ENCODE data around the gene RAB43.

Gene RAB43

GRCh38 chr3:129047553-129047839 is 74.1 kb downstream of the RAB43 start:
- ChIA-PET CTCF (interaction anchor here (3.1 kb wide), 1 partner anchor 16 kb away, joined by 8 read pairs; no protein-coding TSS in a partner anchor), POLR2A (no interaction called here)
- no peak overlapping the region for H3K27ac ChIP-seq (ENCODE audit: insufficient read depth in 1 of 2, low read depth in 1 of 2, low read length in 2 of 2, poor library complexity in 1 of 2, severe bottlenecking in 2 of 2)
- peaks cover 0 to 9% (median 0%) of the 10 kb centered on the region in 5 experiments for H3K27me3 ChIP-seq (replicated peaks in 2 of 5; ENCODE audit: control insufficient read depth in 4 of 5, insufficient read depth in 5 of 5, low read length in 4 of 5)
- H3K36me3 ChIP-seq (ENCODE audit: control insufficient read depth in 4 of 4, insufficient read depth in 4 of 4, low read length in 3 of 4), result no peaks in the 10 kb centered on the region
- H3K9me3 ChIP-seq (ENCODE audit: control extremely low read depth in 1 of 5, control insufficient read depth in 4 of 5, insufficient read depth in 2 of 5, low read depth in 1 of 5, low read length in 4 of 5), result peaks cover 0 to 8% (median 0%) of the 10 kb centered on the region in 5 experiments
- no peak overlapping the region for H3K4me3 ChIP-seq (ENCODE audit: control insufficient read depth in 1 of 7, extremely low read depth in 1 of 7, insufficient read depth in 4 of 7, low read depth in 2 of 7, low read length in 6 of 7)
- WGBS (ENCODE audit: insufficient coverage), result 98% methylated on average over 6 of the region's 6 CpGs
- peaks cover 0 to 14% (median 6%) of the 10 kb centered on the region in 4 experiments for H3K4me1 ChIP-seq (ENCODE audit: control extremely low read depth in 1 of 4, control insufficient read depth in 4 of 4, insufficient read depth in 4 of 4, low read length in 3 of 4)
- DNase-seq, result no peak

- H3K4me1 ChIP-seq (ENCODE audit: control extremely low read depth in 1 of 4, control insufficient read depth in 4 of 4, insufficient read depth in 4 of 4, low read length in 3 of 4), result peaks cover 0 to 14% (median 6%) of the 10 kb centered on the region in 4 experiments
- peaks cover 0 to 8% (median 0%) of the 10 kb centered on the region in 5 experiments for H3K9me3 ChIP-seq (ENCODE audit: control extremely low read depth in 1 of 5, control insufficient read depth in 4 of 5, insufficient read depth in 2 of 5, low read depth in 1 of 5, low read length in 4 of 5)
- peaks cover 0 to 9% (median 0%) of the 10 kb centered on the region in 5 experiments for H3K27me3 ChIP-seq (replicated peaks in 2 of 5; ENCODE audit: control insufficient read depth in 4 of 5, insufficient read depth in 5 of 5, low read length in 4 of 5)
- H3K4me3 ChIP-seq (ENCODE audit: control insufficient read depth in 1 of 7, extremely low read depth in 1 of 7, insufficient read depth in 4 of 7, low read depth in 2 of 7, low read length in 6 of 7), result peak overlapping the region in 1 of 7 experiments; percentile 64
- DNase-seq, result no peak
- no peak overlapping the region for H3K27ac ChIP-seq (ENCODE audit: insufficient read depth in 1 of 2, low read depth in 1 of 2, low read length in 2 of 2, poor library complexity in 1 of 2, severe bottlenecking in 2 of 2)
- no peaks in the 10 kb centered on the region for H3K36me3 ChIP-seq (ENCODE audit: control insufficient read depth in 4 of 4, insufficient read depth in 4 of 4, low read length in 3 of 4)
- 95% methylated on average over 38 of the region's 46 CpGs for whole genome bisulfite sequencing (ENCODE audit: insufficient coverage)
- CTCF ChIA-PET, result interaction anchor here (0.8 to 3.1 kb wide), 8 partner anchors 13 to 99 kb away, joined by 3 to 9 read pairs (median 4); no protein-coding TSS in a partner anchor
- POLR2A ChIA-PET, result no interaction called here
Measured at GRCh38 chr3:129046732-129047552, 74.7 kb downstream of the RAB43 start.

- no peaks in the 10 kb centered on the region for H3K36me3 ChIP-seq (ENCODE audit: control insufficient read depth in 4 of 4, insufficient read depth in 4 of 4, low read length in 3 of 4)
- peak overlapping the region in 6 of 7 experiments; percentile 12 to 73 (median 60) for H3K4me3 ChIP-seq (ENCODE audit: control insufficient read depth in 1 of 7, extremely low read depth in 1 of 7, insufficient read depth in 4 of 7, low read depth in 2 of 7, low read length in 6 of 7)
- 32% methylated on average over 63 of the region's 67 CpGs for WGBS (ENCODE audit: insufficient coverage)
- ChIA-PET CTCF (interaction anchor here (0.8 to 3.1 kb wide), 8 partner anchors 12 to 100 kb away, joined by 3 to 9 read pairs (median 4); no protein-coding TSS in a partner anchor), POLR2A (no interaction called here)
- H3K27ac ChIP-seq (ENCODE audit: insufficient read depth in 1 of 2, low read depth in 1 of 2, low read length in 2 of 2, poor library complexity in 1 of 2, severe bottlenecking in 2 of 2), result no peak overlapping the region
- peak in 2 of 3 donors; percentile 24 for DNase-seq
- H3K4me1 ChIP-seq (ENCODE audit: control extremely low read depth in 1 of 4, control insufficient read depth in 4 of 4, insufficient read depth in 4 of 4, low read length in 3 of 4), result peaks cover 0 to 14% (median 6%) of the 10 kb centered on the region in 4 experiments
- peaks cover 0 to 9% (median 0%) of the 10 kb centered on the region in 5 experiments for H3K27me3 ChIP-seq (replicated peaks in 2 of 5; ENCODE audit: control insufficient read depth in 4 of 5, insufficient read depth in 5 of 5, low read length in 4 of 5)
- H3K9me3 ChIP-seq (ENCODE audit: control extremely low read depth in 1 of 5, control insufficient read depth in 4 of 5, insufficient read depth in 2 of 5, low read depth in 1 of 5, low read length in 4 of 5), result peaks cover 0 to 8% (median 0%) of the 10 kb centered on the region in 5 experiments
Measured at GRCh38 chr3:129046037-129046731, 75.4 kb downstream of the RAB43 start.

GRCh38 chr3:129045675-129046036 is 75.9 kb downstream of the RAB43 start:
- H3K27ac ChIP-seq (ENCODE audit: insufficient read depth in 1 of 2, low read depth in 1 of 2, low read length in 2 of 2, poor library complexity in 1 of 2, severe bottlenecking in 2 of 2), result no peak overlapping the region
- H3K4me1 ChIP-seq (ENCODE audit: control extremely low read depth in 1 of 4, control insufficient read depth in 4 of 4, insufficient read depth in 4 of 4, low read length in 3 of 4), result peaks cover 0 to 14% (median 6%) of the 10 kb centered on the region in 4 experiments
- 2% methylated on average over 35 of the region's 43 CpGs for WGBS (ENCODE audit: insufficient coverage)
- ChIA-PET CTCF (interaction anchor here (0.6 to 3.1 kb wide), 6 partner anchors 12 to 75 kb away, joined by 3 to 9 read pairs (median 4); no protein-coding TSS in a partner anchor), POLR2A (no interaction called here)
- H3K36me3 ChIP-seq (ENCODE audit: control insufficient read depth in 4 of 4, insufficient read depth in 4 of 4, low read length in 3 of 4), result no peaks in the 10 kb centered on the region
- H3K27me3 ChIP-seq (replicated peaks in 2 of 5; ENCODE audit: control insufficient read depth in 4 of 5, insufficient read depth in 5 of 5, low read length in 4 of 5), result peaks cover 0 to 9% (median 0%) of the 10 kb centered on the region in 5 experiments
- peak overlapping the region in 6 of 7 experiments; percentile 12 to 73 (median 60) for H3K4me3 ChIP-seq (ENCODE audit: control insufficient read depth in 1 of 7, extremely low read depth in 1 of 7, insufficient read depth in 4 of 7, low read depth in 2 of 7, low read length in 6 of 7)
- H3K9me3 ChIP-seq (ENCODE audit: control extremely low read depth in 1 of 5, control insufficient read depth in 4 of 5, insufficient read depth in 2 of 5, low read depth in 1 of 5, low read length in 4 of 5), result peaks cover 0 to 8% (median 0%) of the 10 kb centered on the region in 5 experiments
- peak in 2 of 3 donors; percentile 50 to 65 for DNase-seq

- H3K4me1 ChIP-seq (ENCODE audit: control extremely low read depth in 1 of 4, control insufficient read depth in 4 of 4, insufficient read depth in 4 of 4, low read length in 3 of 4), result peaks cover 0 to 29% (median 18%) of the 10 kb centered on the region in 4 experiments
- 96% methylated on average over 14 of the region's 15 CpGs for WGBS (ENCODE audit: insufficient coverage)
- no peaks in the 10 kb centered on the region for H3K36me3 ChIP-seq (ENCODE audit: control insufficient read depth in 4 of 4, insufficient read depth in 4 of 4, low read length in 3 of 4)
- H3K27me3 ChIP-seq (replicated peaks in 2 of 5; ENCODE audit: control insufficient read depth in 4 of 5, insufficient read depth in 5 of 5, low read length in 4 of 5), result no peaks in the 10 kb centered on the region
- POLR2A ChIA-PET, result interaction anchor here (0.6 kb wide), 1 partner anchor 61 kb away, joined by 8 read pairs; no protein-coding TSS in a partner anchor
- DNase-seq, result no peak
- no peak overlapping the region for H3K4me3 ChIP-seq (ENCODE audit: control insufficient read depth in 1 of 7, extremely low read depth in 1 of 7, insufficient read depth in 4 of 7, low read depth in 2 of 7, low read length in 6 of 7)
- H3K27ac ChIP-seq (ENCODE audit: insufficient read depth in 1 of 2, low read depth in 1 of 2, low read length in 2 of 2, poor library complexity in 1 of 2, severe bottlenecking in 2 of 2), result no peak overlapping the region
- H3K9me3 ChIP-seq (ENCODE audit: control extremely low read depth in 1 of 5, control insufficient read depth in 4 of 5, insufficient read depth in 2 of 5, low read depth in 1 of 5, low read length in 4 of 5), result peaks cover 0 to 4% (median 0%) of the 10 kb centered on the region in 5 experiments
- CTCF ChIA-PET, result interaction anchor here (1.0 to 7.8 kb wide), 6 partner anchors 8 to 70 kb away, joined by 3 to 56 read pairs (median 6); no protein-coding TSS in a partner anchor
Measured at GRCh38 chr3:129040579-129041300, 80.9 kb downstream of the RAB43 start.

GRCh38 chr3:129040039-129040336 is 81.6 kb downstream of the RAB43 start:
- Histone ChIP-seq H3K27me3 (replicated peaks in 2 of 5; ENCODE audit: control insufficient read depth in 4 of 5, insufficient read depth in 5 of 5, low read length in 4 of 5) (no peaks in the 10 kb centered on the region), H3K27ac (ENCODE audit: insufficient read depth in 1 of 2, low read depth in 1 of 2, low read length in 2 of 2, poor library complexity in 1 of 2, severe bottlenecking in 2 of 2) (no peak overlapping the region), H3K36me3 (ENCODE audit: control insufficient read depth in 4 of 4, insufficient read depth in 4 of 4, low read length in 3 of 4) (peaks cover 0 to 4% (median 0%) of the 10 kb centered on the region in 4 experiments), H3K4me3 (ENCODE audit: control insufficient read depth in 1 of 7, extremely low read depth in 1 of 7, insufficient read depth in 4 of 7, low read depth in 2 of 7, low read length in 6 of 7) (no peak overlapping the region), H3K4me1 (ENCODE audit: control extremely low read depth in 1 of 4, control insufficient read depth in 4 of 4, insufficient read depth in 4 of 4, low read length in 3 of 4) (peaks cover 0 to 32% (median 23%) of the 10 kb centered on the region in 4 experiments), H3K9me3 (ENCODE audit: control extremely low read depth in 1 of 5, control insufficient read depth in 4 of 5, insufficient read depth in 2 of 5, low read depth in 1 of 5, low read length in 4 of 5) (peaks cover 0 to 4% (median 0%) of the 10 kb centered on the region in 5 experiments)
- DNase-seq, result no peak
- ChIA-PET POLR2A (no interaction called here), CTCF (interaction anchor here (1.1 to 7.8 kb wide), 5 partner anchors 9 to 69 kb away, joined by 3 to 56 read pairs (median 15); no protein-coding TSS in a partner anchor)
- WGBS (ENCODE audit: insufficient coverage), result 89% methylated on average over 2 of the region's 3 CpGs
